ENCODE data around the gene L3MBTL2.

The L3MBTL2 gene

GRCh38 chr22:41215926-41216325, 10.8 kb downstream of the L3MBTL2 start:
- DNase-seq: no peak

DNA sequence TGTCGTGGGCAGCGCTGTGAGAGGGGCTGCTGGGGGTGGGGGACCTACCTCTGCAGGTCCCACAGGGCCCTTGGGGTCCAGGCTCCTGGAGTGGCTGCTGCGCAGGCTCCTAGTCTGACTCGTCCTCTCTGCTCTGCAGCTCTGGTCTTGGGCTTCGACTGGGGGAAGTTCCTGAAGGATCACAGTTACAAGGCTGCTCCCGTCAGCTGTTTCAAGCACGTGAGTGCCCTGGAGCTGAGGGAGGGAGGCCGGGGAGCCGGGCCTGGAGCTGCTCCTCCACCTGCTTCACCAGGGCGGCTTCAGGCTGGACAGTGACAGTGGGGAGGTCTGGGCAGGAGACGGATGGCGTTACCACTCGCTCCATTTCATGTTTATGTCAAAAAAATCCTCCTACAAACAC, 11.9 kb downstream of the L3MBTL2 start:
- peak; percentile 60 for DNase-seq

DNA sequence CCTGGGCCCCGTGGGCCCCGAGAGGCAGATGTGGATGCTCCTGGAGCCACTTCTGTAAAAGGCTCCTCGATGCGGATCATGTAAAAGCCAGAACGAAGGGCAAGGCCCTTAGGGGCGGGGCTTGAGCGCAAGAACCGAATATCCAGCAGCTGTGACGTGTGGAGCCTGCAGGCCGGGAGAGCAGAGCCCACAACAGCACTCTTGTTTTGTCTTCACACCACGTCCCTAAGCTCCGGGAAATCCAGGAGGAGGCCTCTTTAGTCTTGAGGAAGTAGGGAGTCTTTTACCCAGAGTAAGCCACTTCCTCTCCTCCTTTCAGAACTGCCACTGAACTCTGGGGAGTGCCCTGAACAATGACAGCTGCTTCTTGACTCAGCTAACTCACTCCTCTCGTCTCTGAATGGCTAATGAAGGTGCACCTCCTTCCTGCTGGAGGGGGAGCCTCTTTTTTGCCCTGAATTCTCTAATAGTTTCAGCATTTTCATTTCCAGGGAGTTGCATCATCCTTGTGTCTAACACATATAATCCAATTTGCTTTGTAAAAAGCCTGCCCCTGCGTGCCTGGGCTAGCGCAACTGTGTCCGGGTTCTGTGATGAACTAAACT, 12.5 kb downstream of the L3MBTL2 start:
- peak; percentile 60 for DNase-seq

- DNase-seq: no peak
Measured at GRCh38 chr22:41222846-41223507, 17.9 kb downstream of the L3MBTL2 start.

- no peak for DNase-seq
Measured at GRCh38 chr22:41223535-41223934, 18.4 kb downstream of the L3MBTL2 start.

DNA sequence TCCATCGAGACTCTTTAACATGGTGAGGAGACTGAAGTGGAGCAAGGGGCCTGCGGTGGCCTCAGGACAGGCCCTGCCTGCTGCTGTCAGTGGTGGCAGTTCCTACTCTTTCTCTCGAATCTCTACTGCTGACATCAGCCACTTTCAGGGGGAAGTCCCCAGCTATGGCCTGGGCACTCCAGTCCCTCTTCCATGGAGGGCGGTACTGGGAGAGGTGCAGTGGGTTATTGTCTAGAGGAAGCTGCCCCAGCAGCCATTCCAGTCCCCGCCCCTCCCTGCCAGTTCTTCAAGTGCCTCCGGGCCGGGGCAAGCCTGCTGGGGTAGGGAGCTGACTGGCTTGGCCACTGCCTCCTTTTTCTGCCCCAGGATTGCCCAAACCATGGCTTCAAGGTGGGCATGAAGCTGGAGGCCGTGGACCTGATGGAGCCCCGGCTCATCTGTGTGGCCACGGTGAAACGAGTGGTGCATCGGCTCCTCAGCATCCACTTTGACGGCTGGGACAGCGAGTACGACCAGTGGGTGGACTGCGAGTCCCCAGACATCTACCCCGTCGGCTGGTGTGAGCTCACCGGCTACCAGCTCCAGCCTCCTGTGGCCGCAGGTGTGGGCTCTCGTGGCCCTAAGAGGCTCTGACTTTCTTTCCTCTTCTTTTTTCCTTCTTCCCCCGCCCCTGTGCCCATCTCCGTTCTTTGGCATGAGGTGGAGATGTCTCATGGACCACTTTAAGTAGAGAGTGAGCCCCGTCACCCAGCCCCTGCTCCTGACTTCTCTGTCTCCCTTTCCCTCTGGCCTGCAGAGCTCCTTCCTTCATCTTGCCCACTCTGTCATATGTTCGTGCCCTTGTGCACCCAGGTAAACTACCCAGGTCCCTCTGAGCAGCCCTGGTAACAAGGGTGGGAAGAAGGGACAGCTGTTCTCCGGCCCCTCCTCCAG, 21.9 kb downstream of the L3MBTL2 start:
- DNase-seq: no peak

GRCh38 chr22:41229215-41229614, 24.1 kb downstream of the L3MBTL2 start:
- DNase-seq: no peak

DNA sequence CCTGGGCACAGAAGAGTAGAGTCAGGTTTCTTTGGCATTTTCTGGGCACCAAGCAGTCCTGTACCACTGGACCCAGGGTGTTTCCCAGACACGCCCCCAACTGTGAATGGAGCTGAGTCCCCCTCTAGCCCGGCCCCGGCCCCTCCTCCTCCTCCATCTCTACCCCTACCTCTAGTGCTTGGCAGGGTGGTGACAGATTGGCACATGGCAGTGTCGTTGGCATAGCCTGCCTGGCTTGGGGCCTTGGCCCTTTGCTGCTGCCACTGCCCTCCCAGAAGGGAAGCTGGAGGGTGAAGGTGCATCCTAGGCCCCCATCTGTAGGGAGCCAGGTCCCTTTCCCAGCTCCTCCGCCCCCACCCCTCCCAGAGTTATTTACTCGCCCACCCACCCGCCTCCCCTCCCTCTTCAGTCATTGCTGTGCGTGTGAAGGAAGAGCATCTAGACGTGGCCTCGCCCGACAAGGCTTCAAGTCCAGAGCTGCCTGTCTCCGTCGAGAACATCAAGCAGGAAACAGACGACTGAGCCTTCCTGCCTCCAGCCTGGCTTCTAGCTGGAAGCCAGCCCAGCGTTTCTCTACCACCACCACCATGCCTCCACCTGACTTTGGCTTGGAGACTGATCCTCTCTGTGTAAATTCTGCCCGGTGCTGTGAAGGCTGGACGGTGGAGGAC, 24.8 kb downstream of the L3MBTL2 start:
- DNase-seq: no peak

GRCh38 chr22:41230401-41230785, 25.3 kb downstream of the L3MBTL2 start:
- no peak for DNase-seq

- no peak for DNase-seq
Measured at GRCh38 chr22:41231369-41231768, 26.3 kb downstream of the L3MBTL2 start.

DNA sequence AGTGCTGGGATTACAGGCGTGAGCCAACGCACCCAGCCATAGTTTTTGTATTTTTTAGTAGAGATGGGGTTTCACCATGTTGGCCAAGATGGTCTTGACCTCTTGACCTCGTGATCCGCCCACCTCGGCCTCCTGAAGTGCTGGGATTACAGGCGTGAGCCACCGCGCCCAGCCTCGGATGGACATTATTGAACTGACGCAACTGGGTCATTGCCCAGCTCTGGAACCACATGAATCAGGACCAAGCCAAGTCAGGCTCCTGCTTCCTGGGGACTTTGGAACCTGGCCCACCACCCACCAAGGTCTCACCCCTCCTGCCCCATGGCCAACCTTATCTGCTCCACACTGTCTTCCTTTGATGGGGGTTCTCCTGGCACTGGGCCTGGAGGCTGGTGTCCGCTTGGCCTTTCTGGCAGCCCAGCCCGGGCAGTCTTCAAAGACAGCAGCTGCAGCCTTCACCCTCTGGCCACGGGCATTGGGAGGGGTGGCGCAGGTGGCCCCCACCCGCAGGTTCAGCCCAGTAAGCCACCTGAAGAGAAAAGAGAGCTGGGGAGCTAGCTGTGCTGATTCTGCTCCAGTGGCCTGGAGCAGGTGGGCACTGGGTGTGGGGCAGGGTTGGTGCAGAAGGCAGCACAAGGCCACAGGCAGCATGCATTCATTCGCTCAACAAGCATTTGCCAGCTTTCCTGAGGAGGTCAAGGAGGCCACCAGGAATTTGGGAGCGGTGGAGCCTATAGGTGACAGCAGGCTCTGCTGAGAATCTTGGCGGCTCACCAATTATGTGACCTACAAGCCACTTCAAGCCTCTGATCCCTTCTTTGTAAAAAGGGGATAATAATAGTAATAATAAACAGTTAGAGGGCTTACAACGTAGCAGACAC, 29.9 kb downstream of the L3MBTL2 start:
- DNase-seq: no peak

- peak; percentile 34 for DNase-seq
Measured at GRCh38 chr22:41237036-41237706, 32.1 kb downstream of the L3MBTL2 start.

GRCh38 chr22:41237707-41238569, 32.8 kb downstream of the L3MBTL2 start:
- DNase-seq: peak; percentile 29

DNA sequence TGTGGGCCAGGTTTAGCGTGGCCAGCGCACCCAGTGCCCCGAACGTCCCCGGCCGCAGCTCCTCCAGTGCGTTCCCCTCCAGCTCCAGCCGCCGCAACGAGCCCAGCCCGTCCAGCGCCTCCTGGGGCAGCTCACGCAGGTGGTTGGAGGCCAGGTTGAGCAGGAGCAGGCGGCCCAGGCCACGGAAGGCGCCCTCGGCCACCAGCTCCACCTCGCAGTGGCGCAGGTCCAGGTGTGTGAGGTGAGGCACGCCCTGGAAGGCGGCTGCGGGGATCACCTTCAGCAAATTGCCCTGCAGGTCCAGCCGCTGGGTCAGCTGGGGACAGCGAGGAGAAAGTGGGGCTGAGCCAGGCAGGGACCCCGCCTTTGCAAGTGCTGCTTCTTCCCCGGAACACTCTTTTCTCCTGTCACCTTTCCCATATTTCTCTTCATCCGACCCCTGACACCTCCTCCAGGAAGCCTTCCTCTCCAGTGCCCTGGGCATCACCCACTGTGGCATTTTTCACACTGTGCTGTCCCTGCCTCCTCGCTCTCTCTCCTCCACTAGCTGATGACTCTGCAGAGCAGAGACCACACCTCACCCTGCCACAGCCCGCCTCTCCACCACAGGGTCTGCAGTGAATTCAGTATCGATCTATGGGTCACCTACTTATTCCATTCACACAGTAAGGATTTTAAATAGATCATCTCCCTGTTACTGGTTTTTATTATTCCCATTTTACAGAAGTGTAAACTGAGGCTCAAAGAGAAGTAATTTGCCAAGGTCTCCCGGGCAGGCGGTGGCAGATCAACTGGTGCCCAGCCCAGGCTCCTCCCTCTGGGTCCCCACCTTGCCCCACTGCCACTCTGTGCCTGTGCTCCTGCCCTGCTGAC, 33.7 kb downstream of the L3MBTL2 start:
- DNase-seq: no peak

DNA sequence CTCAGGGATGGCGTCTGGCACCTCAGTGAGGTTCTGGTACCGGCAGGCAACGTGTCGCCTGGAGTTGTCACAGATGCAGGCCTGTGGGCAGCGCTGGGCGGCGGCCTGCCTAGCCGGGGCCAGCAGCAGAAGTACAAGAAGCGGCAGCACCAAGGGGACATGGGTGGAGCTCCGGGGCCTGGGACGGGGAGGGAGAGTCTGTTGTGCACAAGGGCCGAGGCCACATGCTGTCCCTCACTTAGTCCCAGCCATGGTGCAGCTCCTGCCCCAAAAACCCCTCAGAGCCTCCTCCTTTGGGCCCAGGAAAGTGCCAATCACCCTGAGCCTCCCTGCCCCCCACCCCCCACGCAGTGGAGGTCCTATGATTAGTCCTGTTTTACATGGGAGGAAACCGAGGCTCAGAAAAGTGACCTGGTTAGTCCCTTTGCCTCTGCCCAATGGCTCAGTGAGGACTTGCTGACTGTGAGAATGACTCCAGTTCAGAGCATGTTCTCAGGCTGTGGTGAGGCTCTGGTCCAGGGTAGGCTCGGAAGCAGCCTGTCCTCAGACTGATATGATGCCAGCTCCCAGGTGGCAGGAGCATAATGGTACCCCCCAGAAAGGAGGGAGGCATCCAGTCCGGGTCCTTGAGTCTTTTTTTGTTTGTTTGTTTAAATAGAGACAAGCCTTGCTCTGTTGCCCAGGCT, 34.5 kb downstream of the L3MBTL2 start:
- no peak for DNase-seq

GRCh38 chr22:41240377-41241132, 35.4 kb downstream of the L3MBTL2 start, which contains the start of gene CHADL:
TSS of gene CHADL (minus strand) at chr22:41240931. CDS start at chr22:41240881, 50 bp downstream.
- DNase-seq: no peak

- no peak for DNase-seq
Measured at GRCh38 chr22:41241133-41241676, 36.1 kb downstream of the L3MBTL2 start.

Measured in DMS79 treated with DMSO at 0.1 percent for 48 hours (cell line).